K562 (cell line): ENCODE data around the gene RGL4. TPM values are rescaled to one million over a fixed set of nuclear protein-coding genes. Genes with fewer than 3 reads are reported as not detected.

Experiments
- ATAC-seq: fragments of 200-7000 bp; cut with Tn5 transposase; 3 replicates; pipeline ENCODE4 v1.9.1; 2020; ENCODE audit warnings: moderate library complexity
- BruUV-seq: library from RNA; stranded (reverse); fragments of 400-500 nt; replicated peaks from 2 replicates; lab custom pipeline; 2021; lab: Mats Ljungman, UMichigan
- CTCF ChIA-PET: fragments of 300-600 bp; formaldehyde crosslinking; extraction: SDS; loops from one replicate; lab custom pipeline; 2021; ENCODE audit warnings: low intra/inter-chr PET ratio; lab: Yijun Ruan, JAX
- POLR2A ChIA-PET: fragments of 300-600, 350-650 bp; sonication (Branson Sonifier 250); formaldehyde crosslinking; extraction: SDS; loops from one replicate; lab custom pipeline; 2021; ENCODE audit warnings: antibody characterized with exemption, inconsistent platforms; lab: Yijun Ruan, JAX
- DNase-seq, 4 experiments: peaks; one replicate each; pipeline versions ENCODE4 v3.0.0 to v3.0.0-alpha.2; 2011 to 2018; ENCODE audit warnings: low spot score in 3 of 4, mixed read lengths in 3 of 4; ENCODE audit errors: extremely low read depth in 1 of 4
- FAIRE-seq: peaks from 2 replicates; lab custom pipeline; 2011; peaks lifted over from hg19 to GRCh38; lab: Jason Lieb, UNC
- H2AFZ ChIP-seq: 2 replicates; pipeline ENCODE4 v1.6.0; 2011; ENCODE audit warnings: low read depth, low read length, control low read depth, inconsistent platforms
- H3K27ac ChIP-seq: fragments of 200-600 bp; 3 replicates; pipeline ENCODE4 v1.8.0; 2011; ENCODE audit warnings: low read depth, mild to moderate bottlenecking, control low read depth, inconsistent platforms, low read length, moderate library complexity, mixed read lengths; ENCODE audit errors: extremely low read depth
- H3K27me3 ChIP-seq, 2 experiments: fragments of 300-600 bp in 1 of 2; 2 replicates in 1 of 2; 3 replicates in 1 of 2; pipeline versions ENCODE4 v1.6.0 to v1.8.0; 2011; ENCODE audit warnings: inconsistent platforms in 2 of 2, low read length in 2 of 2, mild to moderate bottlenecking in 1 of 2, mixed read lengths in 1 of 2, moderate library complexity in 1 of 2; ENCODE audit not compliant: control insufficient read depth in 2 of 2, insufficient read depth in 2 of 2
- H3K36me3 ChIP-seq: fragments of 300-600 bp; 3 replicates; pipeline ENCODE4 v1.8.0; 2011; ENCODE audit warnings: mild to moderate bottlenecking, low read length, inconsistent platforms; ENCODE audit not compliant: control insufficient read depth, insufficient read depth
- H3K4me1 ChIP-seq, 2 experiments: fragments of 200-600 bp in 1 of 2; replicated peaks in 1 of 2; 2 replicates in 1 of 2; 3 replicates in 1 of 2; pipeline versions ENCODE4 v1.5.1 to v1.8.0; 2011; ENCODE audit warnings: inconsistent platforms in 2 of 2, low read length in 2 of 2, mild to moderate bottlenecking in 1 of 2, mixed read lengths in 1 of 2, moderate library complexity in 1 of 2; ENCODE audit not compliant: control insufficient read depth in 2 of 2, insufficient read depth in 2 of 2
- H3K4me2 ChIP-seq: 2 replicates; pipeline ENCODE4 v1.6.1; 2011; ENCODE audit warnings: low read length, control low read depth, inconsistent platforms, mixed read lengths; ENCODE audit not compliant: insufficient read depth
- H3K4me3 ChIP-seq: fragments of 200-600 bp; sonication (generic), shearing (Covaris generic); 2 replicates; pipeline ENCODE4 v1.5.1; 2016; ENCODE audit warnings: control low read depth, inconsistent platforms
- H3K79me2 ChIP-seq: fragments of 200-600 bp; 3 replicates; pipeline ENCODE4 v1.8.0; 2011; ENCODE audit warnings: low read length, inconsistent platforms; ENCODE audit not compliant: control insufficient read depth, insufficient read depth
- H3K9ac ChIP-seq, 2 experiments: 2 replicates each; pipeline versions ENCODE4 v1.6.0 to v1.6.1; 2011; ENCODE audit warnings: low read depth in 2 of 2, low read length in 2 of 2, control low read depth in 1 of 2, inconsistent platforms in 1 of 2, mild to moderate bottlenecking in 1 of 2, mixed read lengths in 1 of 2; ENCODE audit not compliant: insufficient read depth in 1 of 2
- H3K9me1 ChIP-seq: one replicate; pipeline ENCODE4 v1.6.0; 2011; ENCODE audit warnings: inconsistent platforms, mild to moderate bottlenecking, low read length, moderate library complexity; ENCODE audit not compliant: control insufficient read depth, insufficient read depth
- H3K9me3 ChIP-seq: replicated peaks from 2 replicates; pipeline ENCODE4 v1.5.1; 2011; ENCODE audit warnings: low read depth, low read length, inconsistent platforms; ENCODE audit not compliant: control insufficient read depth, insufficient read depth
- H4K20me1 ChIP-seq: replicated peaks from 2 replicates; pipeline ENCODE4 v1.6.1; 2011; ENCODE audit warnings: low read length, inconsistent platforms, mixed read lengths; ENCODE audit not compliant: control insufficient read depth, insufficient read depth
- DACH1 ChIP-seq: fragments of 450-650 bp; IDR thresholded peaks from 2 replicates; pipeline ENCODE4 v1.6.1; 2018; ENCODE audit not compliant: partially characterized antibody
- GABPB1 ChIP-seq: sonication (generic); formaldehyde crosslinking; IDR thresholded peaks from 2 replicates; pipeline ENCODE4 v1.8.0; 2022; ENCODE audit warnings: mild to moderate bottlenecking, missing genetic modification reagents
- VEZF1 ChIP-seq: fragments of 200-800 bp; sonication (Bioruptor generic); IDR thresholded peaks from 2 replicates; pipeline ENCODE4 v1.6.1; 2017; ENCODE audit warnings: missing genetic modification characterization, missing compliant biosample characterization
- WGBS: fragments of 100-300 bp; shearing (Covaris generic); methylation state at CpG from one replicate; pipeline ENCODE4 v1.1.6; 2016; ENCODE audit warnings: low coverage, mixed read lengths; ENCODE audit not compliant: insufficient coverage; ENCODE audit errors: missing lambda C conversion rate; 5-methylcytosine and 5-hydroxymethylcytosine counted together
- in situ Hi-C: fragments of 300-500 bp; cut with MboI; formaldehyde crosslinking; loops from 4 replicates; pipeline ENCODE4 v1.15.0; 2018; ENCODE audit warnings: inconsistent platforms, mixed read lengths
- intact Hi-C: fragments of 100-400 bp; cut with micrococcal nuclease; formaldehyde crosslinking; loops from 2 replicates; pipeline ENCODE4 v1.14.2; 2022
- polyA plus RNA-seq, 8 experiments: library from polyadenylated mRNA; depleted of rRNA in 4 of 8; stranded (reverse) in 5 of 8; unstranded in 3 of 8; fragments of >200 nt; fragmentation: Nextera tagmentation in 2 of 8; fragmentation: Illumina TruSeq in 1 of 8; extraction: Ambion mirVana in 2 of 8; extraction: Trizol in 1 of 8; gene quantifications; 2 replicates each; pipeline versions ENCODE4 v1.2.1 to v1.2.3, GENCODE V29; 2011 to 2014; ENCODE audit warnings: inconsistent platforms in 1 of 8, missing spikeins in 1 of 8
- total RNA-seq, 7 experiments: library from RNA; depleted of rRNA in 6 of 7; stranded (reverse); fragments of >200 nt in 6 of 7; fragmentation: Illumina TruSeq in 2 of 7; extraction: Trizol in 2 of 7; gene quantifications; 2 replicates each; pipeline versions ENCODE4 v1.2.1 to v1.2.3, GENCODE V29; 2011 to 2021; ENCODE audit warnings: low replicate concordance in 1 of 7

Gene RGL4
- total and polyA plus RNA-seq, 9 of the 15 experiments (the other 6 are each of a cell fraction or from before 2014, with no cell fraction given): not detected

GRCh38 chr22:23713696-23714595 lies 23.1 kb downstream of the RGL4 start:
- BruUV-seq: no TSS peak
- FAIRE-seq (no peak), DNase-seq (no peak), ATAC-seq (no peak)
- Histone ChIP-seq H3K4me3 (no peak overlapping the region), H3K27me3 (no peaks in the 10 kb centered on the region), H3K9me1 (no peaks in the 10 kb centered on the region), H3K4me2 (no peak overlapping the region), H3K9ac (no peak overlapping the region), H4K20me1 (no peaks in the 10 kb centered on the region), H3K36me3 (peaks cover 54% of the 10 kb centered on the region; the same call in 1 of the 3 replicates), H2AFZ (no peak overlapping the region), H3K27ac (no peak overlapping the region), H3K4me1 (peaks cover 6 to 25% of the 10 kb centered on the region in 2 experiments; a peak in 4 of 5 replicates), H3K9me3 (no peaks in the 10 kb centered on the region), H3K79me2 (peaks cover 19% of the 10 kb centered on the region)
- intact Hi-C loops: no loop called here
- CTCF ChIA-PET: no interaction called here
- in situ Hi-C loops: no loop called here
- 89% methylated on average over 13 of the region's 28 CpGs for WGBS
- TF ChIP-seq GABPB1 (CRISPR knock-in tag): no peak
- no peak for TF ChIP-seq VEZF1 (CRISPR knock-in tag)
- no peak for TF ChIP-seq DACH1
- POLR2A ChIA-PET: interaction anchor here (0.7 kb wide), 1 partner anchor 346 kb away, joined by 3 read pairs; no protein-coding TSS in a partner anchor
